HK-2 (cell line): ENCODE measurements around the gene ADH5.
"Not testable (repeated sequence)": the region's sequence is repeated elsewhere in the genome, so short reads cannot be mapped to it uniquely, and the experiment has no call there.

Source experiments
- DNase-seq: peaks from one replicate; pipeline ENCODE4 v3.0.0-alpha.2; 2018; ENCODE audit not compliant: unreplicated experiment

The ADH5 gene

GRCh38 chr4:99029018-99029735, 59.4 kb downstream of the ADH5 start:
- no peak for DNase-seq

- no peak for DNase-seq
Measured at GRCh38 chr4:99028187-99028586, 60.4 kb downstream of the ADH5 start.

GRCh38 chr4:99027304-99027703, 61.3 kb downstream of the ADH5 start:
- DNase-seq = no peak

GRCh38 chr4:99025506-99025905, 63.1 kb downstream of the ADH5 start:
- no peak for DNase-seq

- no peak for DNase-seq
Measured at GRCh38 chr4:99024481-99025275, 63.9 kb downstream of the ADH5 start.

GRCh38 chr4:99023800-99024251, 64.8 kb downstream of the ADH5 start:
- not testable (repeated sequence) for DNase-seq

GRCh38 chr4:99022566-99022965, 66.0 kb downstream of the ADH5 start:
- DNase-seq = no peak

- DNase-seq = no peak
Measured at GRCh38 chr4:99021386-99021785, 67.2 kb downstream of the ADH5 start.
